AG09309 (cell line): ENCODE data around the gene STX2.
"Not testable (repeated sequence)": the region's sequence is repeated elsewhere in the genome, so short reads cannot be mapped to it uniquely, and the experiment has no call there.

Experiments used
- DNase-seq: peaks from one replicate; pipeline ENCODE4 v3.0.0-alpha.2; 2010; ENCODE audit warnings: low read depth
- H3K4me3 ChIP-seq: 2 replicates; pipeline ENCODE4 v1.5.1; 2011; ENCODE audit warnings: mild to moderate bottlenecking, low read depth, low read length, moderate library complexity; ENCODE audit not compliant: control insufficient read depth
- CTCF ChIP-seq: IDR thresholded peaks from 2 replicates; pipeline ENCODE4 v1.5.1; 2011; ENCODE audit warnings: mild to moderate bottlenecking, low read depth, low read length, inconsistent platforms; ENCODE audit not compliant: insufficient read depth, control insufficient read depth; ENCODE audit errors: missing control alignments

STX2 gene

GRCh38 chr12:130849561-130850417 is 10.7 kb upstream of the STX2 start:
- DNase-seq = no peak
- no peak for TF ChIP-seq CTCF
- no peak overlapping the region for H3K4me3 ChIP-seq

- not testable (repeated sequence) for H3K4me3 ChIP-seq, DNase-seq
Observed at GRCh38 chr12:130848785-130849305, 9.8 kb upstream of the STX2 start.

DNA sequence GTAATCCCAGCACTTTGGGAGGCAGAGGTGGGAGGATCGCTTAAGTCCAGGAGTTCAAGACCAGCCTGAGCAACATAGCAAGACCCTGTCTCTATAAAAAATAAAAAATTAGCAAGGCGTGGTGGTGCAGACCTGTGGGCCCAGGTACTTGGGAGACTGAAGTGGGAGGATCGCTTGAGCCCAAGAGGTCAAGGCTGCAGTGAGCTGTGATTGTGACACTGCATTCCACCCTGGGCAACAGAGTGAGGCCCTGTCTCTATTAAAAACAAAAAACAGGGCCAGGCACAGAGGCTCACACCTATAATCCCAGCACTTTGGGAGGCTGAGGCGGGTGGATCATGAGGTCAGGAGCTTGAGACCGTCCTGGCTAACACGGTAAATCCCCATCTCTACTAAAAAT is 9.1 kb upstream of the STX2 start:
- not testable (repeated sequence) for DNase-seq, H3K4me3 ChIP-seq

DNA sequence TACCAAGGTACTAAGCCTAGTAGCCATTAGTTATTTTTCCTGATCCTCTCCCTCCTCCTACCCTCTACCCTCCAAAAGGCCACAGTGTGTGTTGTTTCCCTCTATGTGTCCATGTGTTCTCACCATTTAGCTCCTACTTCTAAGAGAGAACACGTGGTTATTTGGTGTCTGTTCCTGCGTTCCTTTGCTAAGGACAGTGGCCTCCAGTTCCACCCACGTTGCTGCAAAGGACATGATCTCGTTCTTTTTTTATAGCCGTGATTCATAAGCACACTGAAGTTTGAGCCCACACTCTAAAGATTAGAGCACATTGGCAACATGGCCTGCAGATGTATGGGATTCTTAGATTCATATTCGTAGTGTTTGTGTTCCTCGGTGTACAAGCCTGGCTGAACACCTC is 8.1 kb upstream of the STX2 start:
- H3K4me3 ChIP-seq = no peak overlapping the region
- TF ChIP-seq CTCF = no peak
- no peak for DNase-seq

- no peak for TF ChIP-seq CTCF
- no peak for DNase-seq
- H3K4me3 ChIP-seq = no peak overlapping the region
Observed at GRCh38 chr12:130846369-130846768, 7.3 kb upstream of the STX2 start.

- H3K4me3 ChIP-seq = peak overlapping the region; percentile 40; the same call in 1 of the 2 replicates
- no peak for DNase-seq
- TF ChIP-seq CTCF = no peak
Observed at GRCh38 chr12:130839770-130840404, 837 bp upstream of the STX2 start.

DNA sequence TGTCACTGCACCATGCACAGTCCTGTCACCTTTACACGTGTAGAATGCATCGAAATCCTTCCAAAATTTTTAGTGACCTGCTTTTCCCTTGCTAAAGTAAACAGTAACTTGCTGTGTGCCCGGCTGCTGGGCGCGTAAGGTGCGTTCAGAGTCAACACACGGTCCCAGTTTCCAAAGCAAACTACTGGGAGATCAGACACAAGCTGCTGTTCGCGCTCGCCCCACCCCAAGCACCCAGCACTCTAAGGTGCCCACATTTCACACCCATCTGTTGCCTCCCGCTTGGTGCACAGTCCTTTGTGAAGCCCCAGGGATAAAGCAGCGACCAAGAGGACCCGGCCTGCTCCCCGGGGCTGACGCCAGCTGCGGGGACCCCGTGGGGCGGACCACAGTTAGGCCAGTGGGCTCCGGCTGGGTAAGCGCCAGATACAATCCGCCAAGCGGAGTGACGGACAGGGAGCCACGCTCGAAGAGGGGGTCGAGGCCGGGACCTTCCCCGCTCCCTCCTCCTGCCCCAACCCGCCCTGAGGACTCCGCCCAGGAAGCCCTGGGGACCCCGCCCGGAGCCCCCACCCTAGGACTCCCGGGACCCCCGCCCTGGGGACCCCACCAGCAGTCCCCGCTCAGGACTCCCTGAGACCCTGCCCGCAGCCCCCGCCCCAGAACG is 633 bp downstream of the STX2 start:
- peak overlapping the region; percentile 96 for H3K4me3 ChIP-seq
- DNase-seq = no peak
- no peak for TF ChIP-seq CTCF
